HG02870 (cell line): ENCODE results near the gene SLC29A3.

ENCODE experiments used
- ATAC-seq: cut with Tn5 transposase; IDR thresholded peaks from one replicate; pipeline ENCODE4 v1.9.1; 2021; ENCODE audit warnings: mild to moderate bottlenecking, moderate library complexity; ENCODE audit not compliant: unreplicated experiment

The SLC29A3 gene

GRCh38 chr10:71320592-71320991, 1.5 kb downstream of the SLC29A3 start:
- ATAC-seq, result no peak

- no peak for ATAC-seq
Measured at GRCh38 chr10:71321386-71321785, 2.3 kb downstream of the SLC29A3 start.

- ATAC-seq, result no peak
Measured at GRCh38 chr10:71323407-71323806, 4.3 kb downstream of the SLC29A3 start.

GRCh38 chr10:71324743-71325142, 5.7 kb downstream of the SLC29A3 start:
- ATAC-seq, result no peak

GRCh38 chr10:71325267-71325666, 6.2 kb downstream of the SLC29A3 start:
- ATAC-seq, result no peak

GRCh38 chr10:71326464-71326881, 7.4 kb downstream of the SLC29A3 start:
- no peak for ATAC-seq

GRCh38 chr10:71330789-71331404, 11.8 kb downstream of the SLC29A3 start:
- no peak for ATAC-seq

- ATAC-seq, result no peak
Measured at GRCh38 chr10:71331736-71332135, 12.7 kb downstream of the SLC29A3 start.

- no peak for ATAC-seq
Measured at GRCh38 chr10:71332466-71332865, 13.4 kb downstream of the SLC29A3 start.

GRCh38 chr10:71333129-71333887, 14.2 kb downstream of the SLC29A3 start:
- no peak for ATAC-seq

- no peak for ATAC-seq
Measured at GRCh38 chr10:71334221-71334791, 15.2 kb downstream of the SLC29A3 start.

GRCh38 chr10:71335173-71335708, 16.2 kb downstream of the SLC29A3 start:
- ATAC-seq, result no peak

- ATAC-seq, result no peak
Measured at GRCh38 chr10:71336632-71337031, 17.6 kb downstream of the SLC29A3 start.

GRCh38 chr10:71337219-71337701, 18.2 kb downstream of the SLC29A3 start:
- ATAC-seq, result no peak

- ATAC-seq, result no peak
Measured at GRCh38 chr10:71338728-71339495, 19.9 kb downstream of the SLC29A3 start.

- ATAC-seq, result no peak
Measured at GRCh38 chr10:71339796-71340589, 20.9 kb downstream of the SLC29A3 start.

GRCh38 chr10:71342573-71343391, 23.7 kb downstream of the SLC29A3 start:
- no peak for ATAC-seq

- no peak for ATAC-seq
Measured at GRCh38 chr10:71343392-71343773, 24.3 kb downstream of the SLC29A3 start.

- no peak for ATAC-seq
Measured at GRCh38 chr10:71344154-71344925, 25.3 kb downstream of the SLC29A3 start.
